Rectal smooth muscle tissue (tissue), 1 donor: ENCODE measurements around the gene AK8.

Experiments
- H3K27ac ChIP-seq: one replicate; pipeline ENCODE4 v1.7.0; 2013; ENCODE audit warnings: low read depth, low read length, inconsistent platforms
- H3K27me3 ChIP-seq: one replicate; pipeline ENCODE4 v1.7.0; 2013; ENCODE audit warnings: low read length; ENCODE audit not compliant: control insufficient read depth, insufficient read depth
- H3K36me3 ChIP-seq: one replicate; pipeline ENCODE4 v1.7.0; 2013; ENCODE audit warnings: low read length; ENCODE audit not compliant: control insufficient read depth, insufficient read depth
- H3K4me1 ChIP-seq: one replicate; pipeline ENCODE4 v1.7.0; 2013; ENCODE audit warnings: low read length; ENCODE audit not compliant: control insufficient read depth, insufficient read depth
- H3K4me3 ChIP-seq: one replicate; pipeline ENCODE4 v1.7.0; 2013; ENCODE audit warnings: low read length
- H3K9ac ChIP-seq: one replicate; pipeline ENCODE4 v1.7.0; 2013; ENCODE audit warnings: low read length

AK8 gene

DNA sequence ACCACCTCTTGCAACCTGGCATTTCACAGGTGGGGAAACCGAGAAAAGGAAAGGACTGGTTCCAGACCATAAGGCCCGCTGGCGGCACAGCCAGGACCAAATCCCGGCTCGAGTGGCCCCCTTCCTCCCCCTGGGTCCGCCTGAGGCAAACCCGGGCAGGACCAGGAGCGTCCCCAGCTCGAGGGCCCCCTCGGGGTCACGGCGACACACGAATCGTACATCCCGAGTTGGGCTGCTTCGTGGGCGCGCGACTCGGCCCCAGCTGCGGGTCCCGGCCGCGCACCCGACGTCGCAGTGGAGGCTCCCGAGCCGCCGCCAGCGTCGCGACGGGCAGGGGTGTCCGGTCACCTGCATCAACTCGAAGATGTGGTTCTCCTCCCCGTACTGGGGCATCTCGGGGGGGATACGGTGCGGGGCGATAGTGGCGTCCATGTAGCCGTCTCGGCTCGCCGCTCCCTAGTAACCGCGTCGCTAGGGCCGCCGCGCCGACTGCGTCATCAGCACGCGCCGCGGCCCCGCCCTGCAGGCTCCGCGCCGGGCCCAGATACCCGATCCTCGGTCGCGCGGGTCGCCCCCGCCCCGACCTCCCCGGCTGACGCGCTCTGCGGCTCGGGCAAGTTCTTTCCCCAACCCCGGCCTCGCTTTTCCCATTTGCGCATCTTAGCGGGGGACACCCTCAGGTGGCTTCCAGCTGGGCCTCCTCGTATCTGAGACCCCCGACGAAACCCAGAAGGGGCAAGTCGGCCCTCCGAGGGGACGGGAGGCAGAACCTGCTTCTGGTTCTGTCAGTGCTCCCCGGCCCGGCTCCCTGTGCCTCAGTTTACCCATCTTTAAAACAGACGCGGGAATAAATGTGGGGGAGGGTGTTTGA is at the start of gene AK8:
TSS of gene AK8 (minus strand) at position 461 of the 871 bp plus-strand sequence. CDS start at position 432, 29 bp downstream.
- no peaks in the 10 kb centered on the region for H3K4me1 ChIP-seq
- no peaks in the 10 kb centered on the region for H3K27me3 ChIP-seq
- peak within 1 kb of the TSS; percentile 86 for H3K4me3 ChIP-seq
- no peaks in the 10 kb centered on the region for H3K36me3 ChIP-seq
- H3K9ac ChIP-seq: peak within 1 kb of the TSS; percentile 90
- H3K27ac ChIP-seq: peak within 1 kb of the TSS; percentile 91

GRCh38 chr9:132927704-132928103 is 49.6 kb upstream of the AK8 start:
- Histone ChIP-seq H3K36me3 (peaks cover 18% of the 10 kb centered on the region), H3K27me3 (no peaks in the 10 kb centered on the region), H3K9ac (no peak overlapping the region), H3K4me3 (no peak overlapping the region), H3K4me1 (no peaks in the 10 kb centered on the region), H3K27ac (no peak overlapping the region)

- H3K4me3 ChIP-seq: no peak overlapping the region
- no peak overlapping the region for H3K27ac ChIP-seq
- H3K9ac ChIP-seq: no peak overlapping the region
- no peaks in the 10 kb centered on the region for H3K27me3 ChIP-seq
- peaks cover 38% of the 10 kb centered on the region for H3K36me3 ChIP-seq
- no peaks in the 10 kb centered on the region for H3K4me1 ChIP-seq
These were observed 45.3 kb upstream of the AK8 start for GRCh38 chr9:132923346-132923902.

DNA sequence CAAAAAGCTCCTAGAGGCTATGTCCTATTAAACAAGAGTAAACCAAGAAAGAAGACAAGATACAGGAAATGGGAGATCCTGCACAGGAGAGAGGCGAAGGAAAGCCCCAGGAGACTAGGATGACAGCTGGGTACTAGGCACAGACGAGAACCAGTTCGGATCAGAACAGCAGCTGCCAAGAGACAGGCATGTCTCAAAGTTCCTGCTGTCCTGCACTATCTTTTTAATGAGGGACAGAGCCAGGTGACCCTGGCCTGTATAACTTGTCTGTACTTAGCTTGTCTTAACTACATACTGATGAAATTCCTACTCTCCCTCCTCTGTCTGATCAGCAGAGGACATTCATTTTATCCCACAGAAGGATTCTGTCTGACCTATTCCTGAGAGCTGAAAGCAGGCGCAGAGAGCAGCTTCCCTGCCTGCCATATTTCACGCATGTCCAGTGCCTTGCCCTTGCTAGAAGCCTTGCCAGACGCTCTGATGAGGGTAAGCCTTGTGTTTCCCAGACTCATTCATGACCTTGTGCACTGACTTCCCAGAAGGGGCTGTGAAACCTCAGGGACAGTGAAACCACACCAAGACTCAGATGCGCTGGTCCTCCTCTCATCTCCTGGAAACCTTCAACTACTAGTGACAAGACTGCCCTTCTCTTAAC is 41.7 kb upstream of the AK8 start:
- Histone ChIP-seq H3K36me3 (peaks cover 28% of the 10 kb centered on the region), H3K9ac (no peak overlapping the region), H3K4me1 (no peaks in the 10 kb centered on the region), H3K4me3 (no peak overlapping the region), H3K27me3 (no peaks in the 10 kb centered on the region), H3K27ac (no peak overlapping the region)

GRCh38 chr9:132914924-132915323 is 36.8 kb upstream of the AK8 start:
- Histone ChIP-seq H3K4me1 (no peaks in the 10 kb centered on the region), H3K27ac (no peak overlapping the region), H3K9ac (no peak overlapping the region), H3K4me3 (no peak overlapping the region), H3K27me3 (no peaks in the 10 kb centered on the region), H3K36me3 (peaks cover 19% of the 10 kb centered on the region)

DNA sequence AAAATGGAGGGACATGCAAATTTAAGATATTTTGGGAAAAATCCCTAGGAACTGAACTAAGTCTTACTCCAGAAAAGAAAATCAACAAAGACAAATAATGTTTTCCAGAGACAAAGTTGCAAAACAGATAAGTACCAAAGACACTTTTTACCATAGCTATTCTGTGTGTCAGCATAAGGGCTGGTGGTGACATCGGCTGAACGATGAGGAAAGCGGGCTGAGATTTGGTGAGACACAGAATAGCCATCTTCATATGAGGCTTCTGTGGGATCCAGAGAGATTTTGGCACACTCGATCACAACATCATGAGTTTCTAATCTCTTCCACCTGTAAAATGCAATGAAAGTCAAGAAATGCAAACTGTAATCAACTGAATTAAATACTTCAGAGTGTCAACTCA is 34.0 kb upstream of the AK8 start:
- no peaks in the 10 kb centered on the region for H3K27me3 ChIP-seq
- no peak overlapping the region for H3K9ac ChIP-seq
- H3K4me3 ChIP-seq: no peak overlapping the region
- H3K36me3 ChIP-seq: peaks cover 13% of the 10 kb centered on the region
- H3K4me1 ChIP-seq: no peaks in the 10 kb centered on the region
- H3K27ac ChIP-seq: no peak overlapping the region

- no peak overlapping the region for H3K27ac ChIP-seq
- H3K36me3 ChIP-seq: peaks cover 13% of the 10 kb centered on the region
- no peaks in the 10 kb centered on the region for H3K27me3 ChIP-seq
- H3K9ac ChIP-seq: no peak overlapping the region
- H3K4me3 ChIP-seq: no peak overlapping the region
- no peaks in the 10 kb centered on the region for H3K4me1 ChIP-seq
These were observed 32.3 kb upstream of the AK8 start for GRCh38 chr9:132910376-132910775.

- peaks cover 13% of the 10 kb centered on the region for H3K36me3 ChIP-seq
- no peaks in the 10 kb centered on the region for H3K4me1 ChIP-seq
- no peak overlapping the region for H3K27ac ChIP-seq
- H3K4me3 ChIP-seq: no peak overlapping the region
- H3K9ac ChIP-seq: no peak overlapping the region
- H3K27me3 ChIP-seq: no peaks in the 10 kb centered on the region
These were observed 31.2 kb upstream of the AK8 start for GRCh38 chr9:132909311-132909710.

- Histone ChIP-seq H3K36me3 (peaks cover 16% of the 10 kb centered on the region), H3K4me1 (no peaks in the 10 kb centered on the region), H3K27ac (no peak overlapping the region), H3K9ac (no peak overlapping the region), H3K27me3 (no peaks in the 10 kb centered on the region), H3K4me3 (no peak overlapping the region)
These were observed 30.6 kb upstream of the AK8 start for GRCh38 chr9:132908635-132909034.

- Histone ChIP-seq H3K27me3 (no peaks in the 10 kb centered on the region), H3K27ac (no peak overlapping the region), H3K4me1 (no peaks in the 10 kb centered on the region), H3K9ac (no peak overlapping the region), H3K36me3 (peaks cover 18% of the 10 kb centered on the region), H3K4me3 (no peak overlapping the region)
These were observed 27.6 kb upstream of the AK8 start for GRCh38 chr9:132905726-132906125.

GRCh38 chr9:132903574-132904492 is 25.7 kb upstream of the AK8 start:
- H3K4me3 ChIP-seq: no peak overlapping the region
- H3K9ac ChIP-seq: no peak overlapping the region
- no peak overlapping the region for H3K27ac ChIP-seq
- peaks cover 24% of the 10 kb centered on the region for H3K36me3 ChIP-seq
- no peaks in the 10 kb centered on the region for H3K4me1 ChIP-seq
- H3K27me3 ChIP-seq: no peaks in the 10 kb centered on the region
